Caco-2 (cell line): Measurements from ENCODE around the gene SLCO2A1. TPM values are rescaled to one million over a fixed set of nuclear protein-coding genes. Genes with fewer than 3 reads are reported as not detected.

Experiments
- BruUV-seq: library from RNA; stranded (reverse); fragments of 400-500 nt; replicated peaks from 2 replicates; lab custom pipeline; 2021; lab: Mats Ljungman, UMichigan
- CTCF ChIA-PET: fragments of 300-600 bp; sonication (Branson Sonifier 250); formaldehyde crosslinking; loops from one replicate; lab custom pipeline; 2022; ENCODE audit warnings: antibody characterized with exemption; lab: Charles Lee
- POLR2A ChIA-PET: fragments of 300-600 bp; sonication (Branson Sonifier 250); formaldehyde crosslinking; loops from one replicate; lab custom pipeline; 2022; ENCODE audit warnings: antibody characterized with exemption; lab: Charles Lee
- DNase-seq, 2 experiments: peaks; one replicate each; pipeline versions ENCODE4 v3.0.0 to v3.0.0-alpha.2; 2020 to 2022
- H3K27me3 ChIP-seq: replicated peaks from 2 replicates; pipeline ENCODE4 v1.6.0; 2011; ENCODE audit warnings: low read length; ENCODE audit not compliant: control insufficient read depth, insufficient read depth
- H3K36me3 ChIP-seq: 2 replicates; pipeline ENCODE4 v1.5.1; 2011; ENCODE audit warnings: low read length; ENCODE audit not compliant: control insufficient read depth, insufficient read depth
- H3K4me1 ChIP-seq: fragments of 250-450 bp; sonication (Bioruptor Pico); 2 replicates; pipeline ENCODE4 v1.5.1; 2020; ENCODE audit warnings: mild to moderate bottlenecking
- H3K4me3 ChIP-seq: 2 replicates; pipeline ENCODE4 v1.5.1; 2011; ENCODE audit warnings: low read depth, mild to moderate bottlenecking, control low read depth, low read length
- H3K9me3 ChIP-seq: fragments of 250-450 bp; sonication (Bioruptor Pico); 2 replicates; pipeline ENCODE4 v1.5.1; 2020; ENCODE audit warnings: mild to moderate bottlenecking, moderate library complexity
- H3K27ac Mint-ChIP-seq: one replicate; pipeline ENCODE4 v1.8.0; 2022; ENCODE audit warnings: mixed read lengths; ENCODE audit not compliant: unreplicated experiment
- H3K27me3 Mint-ChIP-seq: one replicate; pipeline ENCODE4 v1.8.0; 2022; ENCODE audit warnings: mixed read lengths; ENCODE audit not compliant: insufficient read depth, unreplicated experiment
- H3K36me3 Mint-ChIP-seq: one replicate; pipeline ENCODE4 v1.8.0; 2022; ENCODE audit warnings: mild to moderate bottlenecking, mixed read lengths; ENCODE audit not compliant: insufficient read depth, unreplicated experiment
- H3K4me1 Mint-ChIP-seq: one replicate; pipeline ENCODE4 v1.8.0; 2022; ENCODE audit warnings: low read depth, mixed read lengths; ENCODE audit not compliant: unreplicated experiment
- H3K4me3 Mint-ChIP-seq: one replicate; pipeline ENCODE4 v1.8.0; 2022; ENCODE audit warnings: mild to moderate bottlenecking, moderate library complexity, mixed read lengths; ENCODE audit not compliant: unreplicated experiment
- H3K9me3 Mint-ChIP-seq: one replicate; pipeline ENCODE4 v1.8.0; 2022; ENCODE audit warnings: mixed read lengths; ENCODE audit not compliant: unreplicated experiment
- intact Hi-C: fragments of 100-400 bp; cut with micrococcal nuclease; formaldehyde crosslinking; loops from one replicate; pipeline ENCODE4 v1.10.0; 2022; ENCODE audit not compliant: unreplicated experiment
- total RNA-seq: library from RNA; stranded (reverse); gene quantifications from 2 replicates; pipeline ENCODE4 v1.2.3, GENCODE V29; 2022
- TF ChIP-seq, protein P1 (sequence below), 2 experiments: fragments of 200-600 bp in 1 of 2; IDR thresholded peaks; 1 replicate in 1 of 2; 2 replicates in 1 of 2; pipeline versions ENCODE4 v1.5.1 to v1.8.0; 2011 to 2022; ENCODE audit warnings: antibody characterized with exemption in 1 of 2, control low read depth in 1 of 2, inconsistent platforms in 1 of 2, low read depth in 1 of 2, low read length in 1 of 2, mild to moderate bottlenecking in 1 of 2, moderate library complexity in 1 of 2; ENCODE audit not compliant: insufficient read depth in 1 of 2, severe bottlenecking in 1 of 2, unreplicated experiment in 1 of 2

Gene SLCO2A1
- total RNA-seq, 1 experiment from 2014 or later: 2.5 TPM

DNA sequence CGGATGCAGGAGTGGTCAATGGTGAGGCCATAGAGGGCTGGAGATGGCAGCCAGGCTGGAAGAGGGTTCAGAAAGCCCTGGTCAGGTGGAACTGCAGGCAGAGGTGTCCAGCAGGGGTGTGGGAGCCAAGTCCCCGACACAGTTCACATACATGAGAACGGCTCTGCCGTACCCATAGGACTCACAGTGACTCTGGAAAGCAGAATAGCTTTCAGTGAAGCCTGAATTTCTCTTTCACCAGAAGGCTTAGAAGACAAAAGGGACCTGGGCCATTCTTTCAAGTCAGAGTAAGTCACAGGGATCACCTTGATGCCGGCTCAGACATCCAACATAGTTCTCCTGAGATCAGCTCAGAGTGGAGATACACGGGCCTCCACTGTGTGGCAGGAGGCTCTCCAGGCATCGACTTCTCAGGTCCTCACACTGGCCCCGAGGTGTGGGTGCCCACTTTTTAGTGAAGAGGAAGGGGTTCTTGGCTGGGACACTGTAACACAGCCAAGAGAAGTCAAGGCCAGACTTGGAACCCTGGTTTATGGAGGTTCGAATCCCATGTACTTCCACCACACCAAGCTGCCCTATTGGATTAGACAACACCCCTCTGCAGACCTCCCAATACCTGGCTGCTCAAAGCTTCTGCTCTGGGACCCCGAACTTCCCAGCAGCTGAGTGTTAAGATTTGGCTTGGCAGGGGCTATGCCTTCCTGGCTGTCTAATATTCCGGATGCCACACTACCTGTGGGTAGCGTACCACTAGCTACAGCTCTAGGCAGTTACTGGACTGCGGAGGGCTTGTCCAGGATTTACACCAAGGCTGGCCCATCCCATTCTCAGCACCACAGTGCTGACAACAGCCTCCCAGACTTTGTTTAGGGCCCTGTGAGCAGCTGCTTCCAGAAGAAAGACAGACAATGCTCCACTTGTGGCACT lies 93.6 kb downstream of the SLCO2A1 start:
- Mint-ChIP-seq H3K9me3 (no peaks in the 10 kb centered on the region), H3K27ac (no peak overlapping the region), H3K4me1 (no peaks in the 10 kb centered on the region), H3K4me3 (no peak overlapping the region), H3K27me3 (no peaks in the 10 kb centered on the region), H3K36me3 (no peaks in the 10 kb centered on the region)
- ChIA-PET CTCF (interaction anchor here (1.1 kb wide), 1 partner anchor 25 kb away, joined by 3 read pairs; no protein-coding TSS in a partner anchor), POLR2A (no interaction called here)
- H3K4me1 ChIP-seq: no peaks in the 10 kb centered on the region
- H3K27me3 ChIP-seq: no peaks in the 10 kb centered on the region; the same call in 1 of the 2 replicates
- BruUV-seq: no TSS peak
- no peaks in the 10 kb centered on the region for H3K9me3 ChIP-seq
- DNase-seq: no peak
- no peaks in the 10 kb centered on the region for H3K36me3 ChIP-seq
- intact Hi-C loops: loop anchor here (10.0 kb wide), 2 partner anchors 219 to 249 kb away; no protein-coding TSS in a partner anchor
- TF ChIP-seq, protein P1, sequence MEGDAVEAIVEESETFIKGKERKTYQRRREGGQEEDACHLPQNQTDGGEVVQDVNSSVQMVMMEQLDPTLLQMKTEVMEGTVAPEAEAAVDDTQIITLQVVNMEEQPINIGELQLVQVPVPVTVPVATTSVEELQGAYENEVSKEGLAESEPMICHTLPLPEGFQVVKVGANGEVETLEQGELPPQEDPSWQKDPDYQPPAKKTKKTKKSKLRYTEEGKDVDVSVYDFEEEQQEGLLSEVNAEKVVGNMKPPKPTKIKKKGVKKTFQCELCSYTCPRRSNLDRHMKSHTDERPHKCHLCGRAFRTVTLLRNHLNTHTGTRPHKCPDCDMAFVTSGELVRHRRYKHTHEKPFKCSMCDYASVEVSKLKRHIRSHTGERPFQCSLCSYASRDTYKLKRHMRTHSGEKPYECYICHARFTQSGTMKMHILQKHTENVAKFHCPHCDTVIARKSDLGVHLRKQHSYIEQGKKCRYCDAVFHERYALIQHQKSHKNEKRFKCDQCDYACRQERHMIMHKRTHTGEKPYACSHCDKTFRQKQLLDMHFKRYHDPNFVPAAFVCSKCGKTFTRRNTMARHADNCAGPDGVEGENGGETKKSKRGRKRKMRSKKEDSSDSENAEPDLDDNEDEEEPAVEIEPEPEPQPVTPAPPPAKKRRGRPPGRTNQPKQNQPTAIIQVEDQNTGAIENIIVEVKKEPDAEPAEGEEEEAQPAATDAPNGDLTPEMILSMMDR (IDR thresholded peaks at IDR 0.05; ENCODE audit: insufficient read depth in 1 of 2, low read depth in 1 of 2, low read length in 1 of 2, severe bottlenecking in 1 of 2, unreplicated experiment in 1 of 2): no peak
- H3K4me3 ChIP-seq: no peak overlapping the region

DNA sequence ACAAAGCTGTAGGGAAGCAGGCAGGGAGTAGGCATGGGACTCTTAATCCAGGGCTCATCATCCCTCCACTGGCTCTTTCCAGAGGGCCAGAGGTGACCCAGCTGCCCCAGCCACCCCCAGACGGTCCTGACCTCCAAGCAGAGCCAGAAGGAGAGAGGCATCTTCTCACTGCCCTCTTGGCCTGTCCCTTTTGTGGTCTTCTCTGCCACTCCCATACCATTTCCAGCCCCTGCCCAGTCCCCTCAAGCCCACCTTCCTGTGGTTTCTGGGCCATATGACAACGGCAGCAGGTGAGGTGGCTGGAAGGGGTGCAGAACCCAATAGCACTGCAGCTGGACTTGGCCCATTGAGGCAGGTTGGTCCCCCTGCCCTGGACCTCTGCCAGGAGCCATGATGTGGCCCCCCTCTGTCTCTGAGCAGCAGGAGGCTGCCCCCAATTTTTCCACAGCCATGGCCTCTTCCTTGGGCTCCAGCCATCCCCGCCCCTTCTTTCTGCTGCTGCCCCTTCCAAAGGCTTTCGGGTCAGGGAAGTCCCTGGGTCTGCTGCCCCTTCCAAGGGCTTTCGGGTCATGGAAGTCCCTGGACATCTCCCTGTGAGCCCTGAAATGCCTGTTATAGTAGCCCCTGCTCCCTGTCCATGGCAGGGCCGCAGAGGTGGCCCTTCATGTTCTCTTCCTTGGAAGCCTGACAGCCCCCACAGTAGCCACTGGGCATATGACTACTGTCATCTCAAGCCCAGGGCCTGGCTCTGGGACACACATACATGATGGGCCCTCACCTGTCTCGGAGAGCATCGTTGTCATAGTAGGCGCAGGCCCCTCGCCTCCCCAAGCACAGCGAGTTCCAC lies 94.5 kb downstream of the SLCO2A1 start:
- TF ChIP-seq, protein P1 (IDR thresholded peaks at IDR 0.05; ENCODE audit: insufficient read depth in 1 of 2, low read depth in 1 of 2, low read length in 1 of 2, severe bottlenecking in 1 of 2, unreplicated experiment in 1 of 2): no peak
- no peaks in the 10 kb centered on the region for H3K4me1 ChIP-seq
- BruUV-seq: no TSS peak
- DNase-seq: no peak
- H3K4me3 Mint-ChIP-seq: no peak overlapping the region
- H3K27ac Mint-ChIP-seq: no peak overlapping the region
- no peaks in the 10 kb centered on the region for H3K4me1 Mint-ChIP-seq
- no peaks in the 10 kb centered on the region for H3K27me3 Mint-ChIP-seq
- no peaks in the 10 kb centered on the region for H3K9me3 ChIP-seq
- no peaks in the 10 kb centered on the region; the same call in 1 of the 2 replicates for H3K27me3 ChIP-seq
- H3K4me3 ChIP-seq: no peak overlapping the region
- intact Hi-C loops: loop anchor here (10.0 kb wide), 2 partner anchors 220 to 250 kb away; no protein-coding TSS in a partner anchor
- H3K36me3 ChIP-seq: no peaks in the 10 kb centered on the region
- H3K9me3 Mint-ChIP-seq: no peaks in the 10 kb centered on the region
- H3K36me3 Mint-ChIP-seq: no peaks in the 10 kb centered on the region
- ChIA-PET CTCF (no interaction called here), POLR2A (no interaction called here)
